Tibial nerve (tissue), 4 donors: ENCODE measurements around the gene INO80E. TPM values are rescaled to one million over a fixed set of nuclear protein-coding genes. Genes with fewer than 3 reads are reported as not detected.

Experiments
- DNase-seq, 2 donors: peaks; one replicate each; pipeline ENCODE4 v3.0.0-alpha.2; 2019; ENCODE audit warnings: low spot score in 2 of 2
- H3K27ac ChIP-seq, 4 donors: fragments of 200-600 bp; sonication (generic) in 3 of 4; one replicate each; pipeline ENCODE4 v1.5.1; 2017 to 2019; ENCODE audit warnings: mild to moderate bottlenecking in 1 of 4
- H3K27me3 ChIP-seq, 2 donors: fragments of 200-600 bp; sonication (generic) in 1 of 2; one replicate each; pipeline versions ENCODE4 v1.5.1 to v1.6.0; 2017 to 2019
- H3K36me3 ChIP-seq, 3 donors: fragments of 200-600 bp; sonication (generic); one replicate each; pipeline ENCODE4 v1.5.1; 2018 to 2019
- H3K4me1 ChIP-seq, 4 donors: fragments of 200-600 bp; sonication (generic) in 3 of 4; one replicate each; pipeline ENCODE4 v1.5.1; 2017 to 2019
- H3K4me3 ChIP-seq, 4 donors: fragments of 200-600 bp; sonication (generic) in 3 of 4; one replicate each; pipeline ENCODE4 v1.5.1; 2017 to 2019; ENCODE audit warnings: mild to moderate bottlenecking in 1 of 4, moderate library complexity in 1 of 4
- H3K9me3 ChIP-seq, 4 donors: fragments of 200-600 bp; sonication (generic) in 3 of 4; one replicate each; pipeline ENCODE4 v1.5.1; 2017 to 2019
- EP300 ChIP-seq, 2 donors: sonication (generic); formaldehyde crosslinking; IDR thresholded peaks; one replicate each; pipeline ENCODE4 v1.6.1; 2017; ENCODE audit warnings: antibody characterized with exemption in 2 of 2, mild to moderate bottlenecking in 1 of 2
- POLR2A ChIP-seq, 2 donors: fragments of 450-650 bp; IDR thresholded peaks; one replicate each; pipeline ENCODE4 v1.6.1; 2017; ENCODE audit warnings: antibody characterized with exemption in 2 of 2, mild to moderate bottlenecking in 2 of 2, moderate library complexity in 2 of 2
- WGBS, 2 donors: methylation state at CpG; one replicate each; pipeline ENCODE4 v1.1.5; 2018; 5-methylcytosine and 5-hydroxymethylcytosine counted together
- total RNA-seq, 4 donors: library from RNA; depleted of rRNA; stranded (reverse); fragments of >200 nt; gene quantifications; one replicate each; pipeline ENCODE4 v1.1.0, GENCODE V29; 2016
- TF ChIP-seq, protein P1 (sequence below), 5 experiments: fragments of 200-600 bp in 3 of 5; fragments of 450-650 bp in 2 of 5; sonication (generic) in 3 of 5; IDR thresholded peaks; one replicate each; pipeline ENCODE4 v1.5.1; 2016 to 2019; ENCODE audit warnings: antibody characterized with exemption in 5 of 5, mild to moderate bottlenecking in 3 of 5, moderate library complexity in 2 of 5

Gene INO80E
- total RNA-seq, 4 donors from 2014 or later = 36.6 to 60.4 (median 51.6) TPM

DNA sequence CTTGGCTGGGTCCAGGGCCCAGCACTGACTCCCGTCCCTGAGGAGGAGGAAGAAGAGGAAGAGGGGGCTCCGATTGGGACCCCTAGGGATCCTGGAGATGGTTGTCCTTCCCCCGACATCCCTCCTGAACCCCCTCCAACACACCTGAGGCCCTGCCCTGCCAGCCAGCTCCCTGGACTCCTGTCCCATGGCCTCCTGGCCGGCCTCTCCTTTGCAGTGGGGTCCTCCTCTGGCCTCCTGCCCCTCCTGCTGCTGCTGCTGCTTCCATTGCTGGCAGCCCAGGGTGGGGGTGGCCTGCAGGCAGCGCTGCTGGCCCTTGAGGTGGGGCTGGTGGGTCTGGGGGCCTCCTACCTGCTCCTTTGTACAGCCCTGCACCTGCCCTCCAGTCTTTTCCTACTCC is 9.1 kb upstream of the INO80E start:
- Histone ChIP-seq H3K4me3 (no peak overlapping the region), H3K27me3 (no peaks in the 10 kb centered on the region), H3K4me1 (no peaks in the 10 kb centered on the region), H3K36me3 (peaks cover 12 to 100% (median 57%) of the 10 kb centered on the region in 3 donors), H3K9me3 (no peaks in the 10 kb centered on the region), H3K27ac (no peak overlapping the region)
- DNase-seq = no peak
- 86% methylated on average over 4 to 5 of the region's 5 CpGs for WGBS, 2 donors
- TF ChIP-seq POLR2A (IDR thresholded peaks at IDR 0.05) (no peak), EP300 (IDR thresholded peaks at IDR 0.05) (no peak)
- TF ChIP-seq, protein P1, sequence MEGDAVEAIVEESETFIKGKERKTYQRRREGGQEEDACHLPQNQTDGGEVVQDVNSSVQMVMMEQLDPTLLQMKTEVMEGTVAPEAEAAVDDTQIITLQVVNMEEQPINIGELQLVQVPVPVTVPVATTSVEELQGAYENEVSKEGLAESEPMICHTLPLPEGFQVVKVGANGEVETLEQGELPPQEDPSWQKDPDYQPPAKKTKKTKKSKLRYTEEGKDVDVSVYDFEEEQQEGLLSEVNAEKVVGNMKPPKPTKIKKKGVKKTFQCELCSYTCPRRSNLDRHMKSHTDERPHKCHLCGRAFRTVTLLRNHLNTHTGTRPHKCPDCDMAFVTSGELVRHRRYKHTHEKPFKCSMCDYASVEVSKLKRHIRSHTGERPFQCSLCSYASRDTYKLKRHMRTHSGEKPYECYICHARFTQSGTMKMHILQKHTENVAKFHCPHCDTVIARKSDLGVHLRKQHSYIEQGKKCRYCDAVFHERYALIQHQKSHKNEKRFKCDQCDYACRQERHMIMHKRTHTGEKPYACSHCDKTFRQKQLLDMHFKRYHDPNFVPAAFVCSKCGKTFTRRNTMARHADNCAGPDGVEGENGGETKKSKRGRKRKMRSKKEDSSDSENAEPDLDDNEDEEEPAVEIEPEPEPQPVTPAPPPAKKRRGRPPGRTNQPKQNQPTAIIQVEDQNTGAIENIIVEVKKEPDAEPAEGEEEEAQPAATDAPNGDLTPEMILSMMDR (IDR thresholded peaks at IDR 0.05) = no peak

DNA sequence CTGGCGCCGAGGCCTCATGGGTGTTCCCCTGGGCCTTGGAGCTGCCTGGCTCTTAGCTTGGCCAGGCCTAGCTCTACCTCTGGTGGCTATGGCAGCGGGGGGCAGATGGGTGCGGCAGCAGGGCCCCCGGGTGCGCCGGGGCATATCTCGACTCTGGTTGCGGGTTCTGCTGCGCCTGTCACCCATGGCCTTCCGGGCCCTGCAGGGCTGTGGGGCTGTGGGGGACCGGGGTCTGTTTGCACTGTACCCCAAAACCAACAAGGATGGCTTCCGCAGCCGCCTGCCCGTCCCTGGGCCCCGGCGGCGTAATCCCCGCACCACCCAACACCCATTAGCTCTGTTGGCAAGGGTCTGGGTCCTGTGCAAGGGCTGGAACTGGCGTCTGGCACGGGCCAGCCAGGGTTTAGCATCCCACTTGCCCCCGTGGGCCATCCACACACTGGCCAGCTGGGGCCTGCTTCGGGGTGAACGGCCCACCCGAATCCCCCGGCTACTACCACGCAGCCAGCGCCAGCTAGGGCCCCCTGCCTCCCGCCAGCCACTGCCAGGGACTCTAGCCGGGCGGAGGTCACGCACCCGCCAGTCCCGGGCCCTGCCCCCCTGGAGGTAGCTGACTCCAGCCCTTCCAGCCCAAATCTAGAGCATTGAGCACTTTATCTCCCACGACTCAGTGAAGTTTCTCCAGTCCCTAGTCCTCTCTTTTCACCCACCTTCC is 8.5 kb upstream of the INO80E start:
- TF ChIP-seq POLR2A (IDR thresholded peaks at IDR 0.05) (no peak), EP300 (IDR thresholded peaks at IDR 0.05) (no peak)
- TF ChIP-seq, protein P1 (IDR thresholded peaks at IDR 0.05) = no peak
- 86 to 93% methylated on average over 29 to 33 of the region's 35 CpGs for WGBS, 2 donors
- no peak overlapping the region for H3K4me3 ChIP-seq
- no peaks in the 10 kb centered on the region for H3K4me1 ChIP-seq
- no peak for DNase-seq
- H3K27me3 ChIP-seq = no peaks in the 10 kb centered on the region
- H3K9me3 ChIP-seq = no peaks in the 10 kb centered on the region
- H3K36me3 ChIP-seq = peaks cover 13 to 100% (median 55%) of the 10 kb centered on the region in 3 donors
- no peak overlapping the region for H3K27ac ChIP-seq

DNA sequence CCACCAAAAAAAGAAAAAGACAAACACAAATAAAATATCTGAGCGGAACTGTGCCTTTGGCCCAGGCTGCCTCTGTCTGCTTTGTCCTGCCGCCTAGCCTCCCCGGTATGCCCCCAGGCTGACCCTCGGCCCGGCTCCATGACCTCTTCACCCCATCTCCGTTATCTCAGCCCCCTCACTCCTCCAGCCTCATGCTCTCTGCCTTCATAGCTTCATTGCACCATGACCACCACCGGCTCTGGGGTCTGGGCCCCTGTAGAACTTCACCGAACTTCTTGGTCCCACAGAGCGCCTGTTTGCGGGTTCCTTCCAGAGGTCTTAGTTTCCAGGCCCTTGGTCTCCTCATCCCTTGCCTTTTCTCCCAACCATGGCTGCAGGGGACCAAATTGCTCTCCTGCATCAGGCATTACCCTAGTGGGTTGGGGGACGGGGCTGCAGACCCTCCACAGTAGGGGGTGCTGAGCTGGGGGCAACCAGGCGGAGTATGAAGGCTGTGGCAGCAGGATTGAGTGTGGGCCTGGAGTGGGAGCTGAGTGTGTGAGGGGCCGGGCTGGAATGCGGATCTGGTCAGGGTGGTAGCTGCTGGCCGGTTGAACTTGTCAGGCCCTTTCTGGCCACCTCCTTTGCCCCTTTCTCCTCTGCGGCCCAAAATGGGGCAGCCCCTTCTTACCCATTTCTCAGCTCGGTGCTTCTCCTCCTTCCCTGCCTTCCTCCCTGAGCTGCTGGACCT is 7.5 kb upstream of the INO80E start:
- TF ChIP-seq, protein P1 (IDR thresholded peaks at IDR 0.05) = no peak
- TF ChIP-seq EP300 (IDR thresholded peaks at IDR 0.05) (no peak), POLR2A (IDR thresholded peaks at IDR 0.05) (no peak)
- 78 to 80% methylated on average over 17 of the region's 17 CpGs for WGBS, 2 donors
- peaks cover 13 to 100% (median 48%) of the 10 kb centered on the region in 3 donors for H3K36me3 ChIP-seq
- H3K9me3 ChIP-seq = no peaks in the 10 kb centered on the region
- peaks cover 0 to under 1% (median 0%) of the 10 kb centered on the region in 4 donors for H3K4me1 ChIP-seq
- DNase-seq = no peak
- H3K27me3 ChIP-seq = no peaks in the 10 kb centered on the region
- no peak overlapping the region for H3K4me3 ChIP-seq
- H3K27ac ChIP-seq = no peak overlapping the region

DNA sequence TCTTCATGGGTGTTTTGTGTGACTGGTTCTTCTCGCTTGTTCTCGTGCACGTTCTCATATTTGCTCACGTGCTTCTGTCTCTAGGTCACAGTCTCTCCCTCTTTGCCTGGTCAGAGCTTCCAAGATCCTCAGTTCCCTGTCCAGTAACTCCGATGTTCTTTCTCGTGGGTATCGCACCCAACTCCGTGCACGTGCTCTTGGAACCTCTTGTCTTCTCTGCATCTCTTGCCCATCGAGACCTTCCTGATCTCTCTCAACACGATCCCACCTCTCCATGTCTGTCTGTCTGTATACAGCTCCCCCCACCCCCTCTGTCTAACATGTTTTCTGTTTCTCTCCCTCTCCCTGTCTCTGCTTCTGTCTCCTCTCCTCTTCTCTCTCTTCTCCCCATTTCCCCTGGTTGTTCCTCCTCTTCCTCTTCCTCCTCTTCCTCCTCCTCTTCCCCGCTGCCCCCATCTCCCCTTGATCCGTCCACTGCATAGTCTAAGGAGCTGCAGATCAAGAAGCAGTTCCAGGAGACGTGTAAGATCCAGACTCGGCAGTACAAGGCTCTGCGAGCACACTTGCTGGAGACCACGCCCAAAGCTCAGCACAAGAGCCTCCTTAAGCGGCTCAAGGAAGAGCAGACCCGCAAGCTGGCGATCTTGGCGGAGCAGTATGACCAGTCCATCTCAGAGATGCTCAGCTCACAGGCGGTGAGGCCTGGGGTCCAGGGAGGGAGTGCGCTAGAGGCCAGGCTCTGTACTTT is 6.8 kb upstream of the INO80E start:
- Histone ChIP-seq H3K27me3 (no peaks in the 10 kb centered on the region), H3K9me3 (no peaks in the 10 kb centered on the region), H3K4me3 (no peak overlapping the region), H3K4me1 (peaks cover 0 to 8% (median 2%) of the 10 kb centered on the region in 4 donors), H3K36me3 (peaks cover 10 to 100% (median 41%) of the 10 kb centered on the region in 3 donors), H3K27ac (no peak overlapping the region)
- WGBS, 2 donors = 83 to 87% methylated on average over 23 of the region's 23 CpGs
- TF ChIP-seq EP300 (IDR thresholded peaks at IDR 0.05) (no peak), POLR2A (IDR thresholded peaks at IDR 0.05) (no peak)
- TF ChIP-seq, protein P1 (IDR thresholded peaks at IDR 0.05) = no peak
- no peak for DNase-seq
